DOHH2 (cell line): Measurements from ENCODE around the gene OR9Q1.

Experiments
- H3F3A ChIP-seq: fragments of 200-600 bp; sonication (generic), shearing (Covaris generic); 2 replicates; pipeline ENCODE4 v1.6.0; 2016; ENCODE audit warnings: antibody characterized with exemption, mild to moderate bottlenecking; ENCODE audit not compliant: control insufficient read depth, insufficient read depth
- H3K27ac ChIP-seq: fragments of 200-600 bp; sonication (generic); 2 replicates; pipeline ENCODE4 v1.5.1; 2014; ENCODE audit warnings: low read depth, mild to moderate bottlenecking, low read length, moderate library complexity
- H3K27me3 ChIP-seq: fragments of 200-600 bp; sonication (generic); 2 replicates; pipeline ENCODE4 v1.6.1; 2014; ENCODE audit warnings: mild to moderate bottlenecking, low read length, mixed read lengths; ENCODE audit not compliant: control insufficient read depth
- H3K36me3 ChIP-seq: fragments of 200-600 bp; sonication (generic); 2 replicates; pipeline ENCODE4 v1.6.1; 2014; ENCODE audit warnings: mild to moderate bottlenecking, low read length, moderate library complexity, mixed read lengths; ENCODE audit not compliant: control insufficient read depth
- H3K4me1 ChIP-seq: fragments of 200-600 bp; sonication (generic); 2 replicates; pipeline ENCODE4 v1.6.1; 2014; ENCODE audit warnings: mild to moderate bottlenecking, low read length, mixed read lengths; ENCODE audit not compliant: control insufficient read depth
- H3K4me2 ChIP-seq: fragments of 200-600 bp; sonication (generic); 2 replicates; pipeline ENCODE4 v1.6.0; 2014; ENCODE audit warnings: mild to moderate bottlenecking, low read length, moderate library complexity
- H3K4me3 ChIP-seq: fragments of 200-600 bp; sonication (generic); 2 replicates; pipeline ENCODE4 v1.5.1; 2014; ENCODE audit warnings: mild to moderate bottlenecking, low read length, mixed read lengths
- H3K79me2 ChIP-seq: fragments of 200-600 bp; sonication (generic); 2 replicates; pipeline ENCODE4 v1.6.1; 2014; ENCODE audit warnings: mild to moderate bottlenecking, low read length, mixed read lengths; ENCODE audit not compliant: control insufficient read depth
- H3K9me2 ChIP-seq: fragments of 200-600 bp; sonication (generic); replicated peaks from 2 replicates; pipeline ENCODE4 v1.6.1; 2014; ENCODE audit warnings: mild to moderate bottlenecking, low read length, mixed read lengths; ENCODE audit not compliant: control insufficient read depth
- H3K9me3 ChIP-seq: fragments of 200-600 bp; sonication (generic); 2 replicates; pipeline ENCODE4 v1.6.1; 2014; ENCODE audit warnings: antibody characterized with exemption, low read length, mixed read lengths; ENCODE audit not compliant: control insufficient read depth, insufficient read depth
- H4K20me1 ChIP-seq: fragments of 200-600 bp; sonication (generic); 2 replicates; pipeline ENCODE4 v1.6.0; 2014; ENCODE audit warnings: low read depth, mild to moderate bottlenecking, antibody characterized with exemption, low read length, moderate library complexity; ENCODE audit not compliant: control insufficient read depth, insufficient read depth
- CTCF ChIP-seq: fragments of 200-600 bp; sonication (generic); IDR thresholded peaks from one replicate; pipeline ENCODE4 v1.5.1; 2014; ENCODE audit warnings: antibody characterized with exemption, mild to moderate bottlenecking, low read depth, low read length; ENCODE audit not compliant: poor library complexity, severe bottlenecking
- EZH2phosphoT487 ChIP-seq: fragments of 200-600 bp; sonication (generic); IDR thresholded peaks from 2 replicates; pipeline ENCODE4 v1.6.1; 2017; ENCODE audit warnings: borderline replicate concordance, mild to moderate bottlenecking, antibody characterized with exemption, low read length, moderate library complexity, mixed read lengths

The OR9Q1 gene

DNA sequence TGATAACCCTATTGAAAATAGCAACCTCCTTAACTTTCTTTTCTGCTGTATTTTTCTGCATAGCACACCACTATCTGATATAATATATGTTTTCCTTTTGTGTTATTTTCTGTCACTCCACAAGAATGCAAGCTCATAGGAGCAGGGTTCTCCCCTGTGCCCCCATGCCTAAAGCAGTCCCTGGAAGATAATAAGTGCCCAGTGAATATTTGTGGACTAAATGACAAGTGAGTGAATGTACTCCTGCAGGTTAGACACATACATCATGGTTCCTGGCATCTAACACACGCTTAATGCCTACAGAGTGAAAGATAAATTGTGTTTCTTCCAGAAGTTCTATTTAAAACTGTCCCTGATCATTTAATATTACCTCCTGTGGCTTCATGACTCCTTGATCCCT is 141.3 kb downstream of the OR9Q1 start:
- no peaks in the 10 kb centered on the region for H3K4me1 ChIP-seq
- H3K27me3 ChIP-seq: no peaks in the 10 kb centered on the region
- H3K9me2 ChIP-seq: no peaks in the 10 kb centered on the region
- no peak overlapping the region for H3K27ac ChIP-seq
- no peaks in the 10 kb centered on the region for H4K20me1 ChIP-seq
- no peaks in the 10 kb centered on the region for H3K36me3 ChIP-seq
- H3K9me3 ChIP-seq: no peaks in the 10 kb centered on the region
- no peak overlapping the region for H3K4me2 ChIP-seq
- H3F3A ChIP-seq: no peaks in the 10 kb centered on the region
- no peaks in the 10 kb centered on the region for H3K79me2 ChIP-seq
- no peak overlapping the region for H3K4me3 ChIP-seq
- TF ChIP-seq EZH2phosphoT487 (no peak), CTCF (no peak)

GRCh38 chr11:58165504-58166106 is 141.9 kb downstream of the OR9Q1 start:
- no peaks in the 10 kb centered on the region for H3K9me3 ChIP-seq
- no peak overlapping the region for H3K27ac ChIP-seq
- no peak overlapping the region for H3K4me3 ChIP-seq
- no peaks in the 10 kb centered on the region for H3K9me2 ChIP-seq
- H3K4me2 ChIP-seq: no peak overlapping the region
- no peaks in the 10 kb centered on the region for H3K79me2 ChIP-seq
- H3F3A ChIP-seq: no peaks in the 10 kb centered on the region
- no peaks in the 10 kb centered on the region for H4K20me1 ChIP-seq
- H3K36me3 ChIP-seq: no peaks in the 10 kb centered on the region
- H3K4me1 ChIP-seq: no peaks in the 10 kb centered on the region
- no peaks in the 10 kb centered on the region for H3K27me3 ChIP-seq
- TF ChIP-seq EZH2phosphoT487 (no peak), CTCF (no peak)

DNA sequence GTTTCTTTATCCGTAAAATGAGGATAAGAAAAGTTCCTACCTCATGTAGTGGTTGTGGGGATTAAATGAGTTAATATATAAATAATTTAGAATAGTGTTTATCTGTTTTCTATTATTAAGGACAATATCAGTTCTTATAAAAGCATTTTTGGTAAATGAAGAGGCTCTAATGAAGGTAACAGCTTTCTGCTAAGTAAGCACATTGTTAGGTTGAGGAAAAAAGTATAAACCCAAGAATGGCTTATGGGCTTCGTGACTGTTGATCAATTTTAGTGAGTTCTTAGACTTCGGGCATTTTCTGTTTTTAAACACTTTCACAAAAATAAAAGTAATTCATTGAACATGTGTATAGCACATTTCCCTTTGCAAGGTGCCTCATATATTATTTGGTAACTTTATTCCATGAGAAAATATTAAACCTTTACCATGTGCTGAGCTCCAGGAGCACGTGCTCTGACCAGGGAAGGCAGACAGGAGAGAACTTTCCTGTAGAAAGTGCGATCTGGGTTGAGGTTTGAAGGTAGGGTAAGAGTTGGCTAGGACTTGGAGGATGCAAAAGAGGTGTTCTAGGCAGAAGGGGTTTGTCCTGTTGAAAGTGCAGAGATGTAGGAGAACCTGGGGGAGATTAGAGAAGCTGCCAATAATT is 153.9 kb downstream of the OR9Q1 start:
- Histone ChIP-seq H3K4me2 (no peak overlapping the region), H3K27me3 (no peaks in the 10 kb centered on the region), H3K27ac (no peak overlapping the region), H4K20me1 (no peaks in the 10 kb centered on the region), H3F3A (no peaks in the 10 kb centered on the region), H3K36me3 (no peaks in the 10 kb centered on the region), H3K9me3 (no peaks in the 10 kb centered on the region), H3K4me1 (no peaks in the 10 kb centered on the region), H3K79me2 (no peaks in the 10 kb centered on the region), H3K4me3 (no peak overlapping the region), H3K9me2 (no peaks in the 10 kb centered on the region)
- TF ChIP-seq CTCF (no peak), EZH2phosphoT487 (no peak)
